ENCODE results near the gene IGF2BP3.
"Not testable (repeated sequence)": the region's sequence is repeated elsewhere in the genome, so short reads cannot be mapped to it uniquely, and the experiment has no call there.

The IGF2BP3 gene

GRCh38 chr7:23338439-23338838 lies 131.9 kb downstream of the IGF2BP3 start:
- no peak for DNase-seq

GRCh38 chr7:23337374-23337773 lies 132.9 kb downstream of the IGF2BP3 start:
- DNase-seq: no peak

GRCh38 chr7:23336799-23337283 lies 133.4 kb downstream of the IGF2BP3 start:
- DNase-seq: no peak

GRCh38 chr7:23336086-23336485 lies 134.2 kb downstream of the IGF2BP3 start:
- DNase-seq: no peak

GRCh38 chr7:23335621-23336020 lies 134.7 kb downstream of the IGF2BP3 start:
- no peak for DNase-seq

GRCh38 chr7:23335136-23335535 lies 135.2 kb downstream of the IGF2BP3 start:
- no peak for DNase-seq

- no peak for DNase-seq
Observed at GRCh38 chr7:23334482-23335056, 135.7 kb downstream of the IGF2BP3 start.

GRCh38 chr7:23333671-23334246 lies 136.5 kb downstream of the IGF2BP3 start:
- DNase-seq: no peak

- no peak for DNase-seq
Observed at GRCh38 chr7:23332910-23333612, 137.2 kb downstream of the IGF2BP3 start.

- DNase-seq: no peak
Observed at GRCh38 chr7:23332193-23332592, 138.1 kb downstream of the IGF2BP3 start.

- no peak for DNase-seq
Observed at GRCh38 chr7:23331132-23331531, 139.2 kb downstream of the IGF2BP3 start.

- no peak for DNase-seq
Observed at GRCh38 chr7:23315366-23315765, 154.9 kb downstream of the IGF2BP3 start.

GRCh38 chr7:23312141-23312540 lies 158.2 kb downstream of the IGF2BP3 start:
- not testable (repeated sequence) for DNase-seq

- no peak for DNase-seq
Observed at GRCh38 chr7:23308754-23309153, 161.5 kb downstream of the IGF2BP3 start.

GRCh38 chr7:23306936-23307521 lies 163.3 kb downstream of the IGF2BP3 start:
- no peak for DNase-seq

GRCh38 chr7:23299770-23300300 lies 170.5 kb downstream of the IGF2BP3 start:
- DNase-seq: no peak

- DNase-seq: peak; percentile 89
Observed at GRCh38 chr7:23298885-23299769, 171.2 kb downstream of the IGF2BP3 start, which contains the start of gene MALSU1. Gene MALSU1, plus strand, starts transcription at chr7:23299339. Its CDS starts 14 bp downstream, at chr7:23299353.

- DNase-seq: no peak
Observed at GRCh38 chr7:23298141-23298881, 172.0 kb downstream of the IGF2BP3 start.

GRCh38 chr7:23295401-23295697 lies 174.9 kb downstream of the IGF2BP3 start:
- no peak for DNase-seq

- no peak for DNase-seq
Observed at GRCh38 chr7:23294549-23295400, 175.5 kb downstream of the IGF2BP3 start.
